C1 segment of cervical spinal cord (tissue), 14 donors: ENCODE data around the gene FKBP5.
"Not testable (repeated sequence)": the region's sequence is repeated elsewhere in the genome, so short reads cannot be mapped to it uniquely, and the experiment has no call there.

ENCODE experiments used
- DNase-seq, 14 donors: peaks; one replicate each; lab custom pipeline; 2025; lab: John Stamatoyannopoulos, UW

FKBP5 gene

GRCh38 chr6:35688605-35689322 lies at the start of gene FKBP5:
Gene FKBP5, minus strand, starts transcription at chr6:35688915. Its CDS starts 46,091 bp downstream, at chr6:35642824.
- DNase-seq: peak in 13 of 14 donors; percentile 48 to 90 (median 84)

GRCh38 chr6:35737413-35738211 lies 48.9 kb upstream of the FKBP5 start:
- DNase-seq: peak in 5 of 14 donors; percentile 11 to 57 (median 21)

GRCh38 chr6:35736982-35737412 lies 48.3 kb upstream of the FKBP5 start, which contains the start of gene ARMC12:
Gene ARMC12, plus strand, starts transcription at chr6:35737032. Its CDS starts 77 bp downstream, at chr6:35737109.
- no peak for DNase-seq

- DNase-seq: peak in 11 of 14 donors; percentile 16 to 75 (median 55)
Measured at GRCh38 chr6:35736253-35736894, 47.7 kb upstream of the FKBP5 start.

GRCh38 chr6:35735452-35735851 lies 46.7 kb upstream of the FKBP5 start:
- no peak for DNase-seq

GRCh38 chr6:35734319-35734718 lies 45.6 kb upstream of the FKBP5 start:
- DNase-seq: not testable (repeated sequence)

- DNase-seq: no peak
Measured at GRCh38 chr6:35733633-35734032, 44.9 kb upstream of the FKBP5 start.

- peak in 13 of 14 donors; percentile 43 to 91 (median 84) for DNase-seq
Measured at GRCh38 chr6:35731736-35732532, 43.2 kb upstream of the FKBP5 start.

GRCh38 chr6:35731414-35731735 lies 42.7 kb upstream of the FKBP5 start:
- DNase-seq: peak; percentile 22 to 94 (median 85)

GRCh38 chr6:35730745-35731413 lies 42.2 kb upstream of the FKBP5 start:
- DNase-seq: no peak

GRCh38 chr6:35729722-35730121 lies 41.0 kb upstream of the FKBP5 start:
- DNase-seq: no peak

GRCh38 chr6:35728683-35729678 lies 40.3 kb upstream of the FKBP5 start:
- DNase-seq: peak in 8 of 14 donors; percentile 21 to 71 (median 40)

- DNase-seq: peak; percentile 48 to 95 (median 87)
Measured at GRCh38 chr6:35727935-35728682, 39.4 kb upstream of the FKBP5 start.

GRCh38 chr6:35727231-35727934 lies 38.7 kb upstream of the FKBP5 start:
- DNase-seq: peak in 7 of 14 donors; percentile 58 to 89 (median 80)

GRCh38 chr6:35725721-35726438 lies 37.2 kb upstream of the FKBP5 start:
- peak in 8 of 14 donors; percentile 20 to 66 (median 46) for DNase-seq

- DNase-seq: peak in 1 of 14 donors; percentile 66
Measured at GRCh38 chr6:35725081-35725708, 36.5 kb upstream of the FKBP5 start.

- no peak for DNase-seq
Measured at GRCh38 chr6:35724471-35724870, 35.8 kb upstream of the FKBP5 start.
